Right renal cortex interstitium (tissue), 3 donors: Measurements from ENCODE around the gene CXCL5. TPM values are rescaled to one million over a fixed set of nuclear protein-coding genes. Genes with fewer than 3 reads are reported as not detected.

Experiments
- DNase-seq, 3 donors: peaks; one replicate each; pipeline ENCODE4 v3.0.0-alpha.2; 2013; ENCODE audit warnings: low read depth in 3 of 3, low spot score in 2 of 3
- polyA plus RNA-seq, 3 donors: library from polyadenylated mRNA; unstranded; fragments of 120-200 nt; gene quantifications; one replicate each; pipeline ENCODE4 v1.2.1, GENCODE V29; 2013; ENCODE audit not compliant: insufficient read length in 3 of 3

Gene CXCL5
- under 1 TPM in 2 of 3 donors, not detected in 1; 0.11 to 0.17 TPM for polyA plus RNA-seq

- no peak for DNase-seq
Measured at GRCh38 chr4:73998040-73999011, at the start of gene CXCL5. TSS of gene CXCL5 (minus strand) at chr4:73998677. CDS start at chr4:73998581, 96 bp downstream.

GRCh38 chr4:74047152-74047551, 48.7 kb upstream of the CXCL5 start:
- DNase-seq = no peak

DNA sequence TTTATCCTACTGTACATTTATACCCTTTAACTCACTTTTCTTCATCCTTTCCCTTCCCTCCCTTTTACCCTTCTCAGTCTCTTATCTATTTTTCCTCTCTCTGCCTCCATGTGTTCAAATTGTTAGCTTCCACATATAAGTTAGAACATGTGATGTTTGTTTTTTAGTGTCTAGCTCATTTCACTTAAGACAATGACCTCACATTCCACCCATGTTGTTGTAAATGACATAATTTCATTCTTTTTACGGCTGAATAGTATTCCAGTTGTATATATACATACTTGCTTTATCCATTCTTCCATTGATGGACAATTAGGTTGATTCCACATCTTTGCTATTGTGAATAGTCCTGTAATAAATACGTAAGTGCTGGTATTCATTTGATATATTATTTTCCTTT, 47.3 kb upstream of the CXCL5 start:
- no peak for DNase-seq

- DNase-seq = no peak
Measured at GRCh38 chr4:74045247-74045646, 46.8 kb upstream of the CXCL5 start.

GRCh38 chr4:74044677-74045076, 46.2 kb upstream of the CXCL5 start:
- no peak for DNase-seq

- DNase-seq = no peak
Measured at GRCh38 chr4:74042681-74043080, 44.2 kb upstream of the CXCL5 start.

- DNase-seq = no peak
Measured at GRCh38 chr4:74041418-74041817, 42.9 kb upstream of the CXCL5 start.

GRCh38 chr4:74039315-74039763, 40.9 kb upstream of the CXCL5 start:
- DNase-seq = no peak

DNA sequence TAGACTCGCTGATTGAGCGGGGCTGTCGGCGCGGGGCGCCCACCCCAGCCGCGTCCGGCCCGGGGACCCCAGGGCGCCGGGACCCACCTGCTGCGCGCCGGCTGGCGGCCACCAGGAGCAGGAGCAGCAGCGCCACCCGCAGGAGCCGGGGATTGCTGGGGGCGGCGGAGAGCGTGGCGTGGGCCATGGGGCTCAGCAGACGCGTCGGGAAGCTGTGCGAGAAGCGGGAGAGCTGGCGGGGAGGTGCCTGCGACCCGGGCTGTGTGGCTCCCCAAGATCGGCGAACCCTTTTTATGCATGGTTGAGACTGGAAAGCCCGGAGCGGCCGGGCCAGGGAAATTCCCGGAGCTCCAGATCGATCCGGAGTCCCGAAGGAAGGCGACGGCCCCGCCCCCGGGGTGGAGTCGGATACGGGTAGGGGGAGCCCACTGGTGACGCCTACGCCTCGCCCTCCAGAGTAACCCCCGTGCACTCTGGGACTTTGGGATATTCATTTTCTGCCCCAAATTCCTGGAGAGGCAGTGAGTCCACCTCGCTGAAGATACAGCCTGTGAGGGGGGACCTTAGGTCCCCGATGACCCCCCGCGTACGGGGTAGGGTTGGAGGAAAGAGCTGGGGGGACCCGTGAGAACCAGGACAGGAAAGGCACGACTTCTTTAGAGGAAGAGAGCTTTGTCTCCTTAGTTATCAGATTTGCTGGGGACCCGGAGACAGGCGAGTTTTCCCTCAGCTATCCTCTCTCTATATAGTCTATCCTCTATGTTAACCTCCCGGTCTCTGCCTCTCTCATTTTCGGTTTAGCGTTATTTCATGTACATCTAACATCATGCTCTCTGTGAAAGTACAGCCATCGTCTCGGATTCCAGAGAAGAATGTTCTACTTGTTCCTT, 40.2 kb upstream of the CXCL5 start, which contains the start of gene CXCL3:
CXCL3 (minus strand) TSS at position 265 of the 890 bp plus-strand sequence; CDS start at position 187, 78 bp downstream.
- DNase-seq = peak in 2 of 3 donors; percentile 15 to 16

DNA sequence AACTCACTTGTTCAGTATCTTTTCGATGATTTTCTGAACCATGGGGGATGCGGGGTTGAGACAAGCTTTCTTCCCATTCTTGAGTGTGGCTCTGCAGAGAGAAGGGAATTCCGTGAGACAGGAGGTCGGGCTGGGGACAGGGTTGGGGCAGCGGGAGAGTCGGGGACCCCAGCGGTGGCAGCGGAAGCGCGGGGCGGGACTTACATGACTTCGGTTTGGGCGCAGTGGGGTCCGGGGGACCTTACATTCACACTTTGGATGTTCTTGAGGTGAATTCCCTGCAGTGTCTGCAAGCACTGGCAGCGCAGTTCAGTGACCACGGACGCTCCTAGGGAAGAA, 39.6 kb upstream of the CXCL5 start:
- DNase-seq = no peak

- no peak for DNase-seq
Measured at GRCh38 chr4:74037076-74037955, 38.8 kb upstream of the CXCL5 start.

DNA sequence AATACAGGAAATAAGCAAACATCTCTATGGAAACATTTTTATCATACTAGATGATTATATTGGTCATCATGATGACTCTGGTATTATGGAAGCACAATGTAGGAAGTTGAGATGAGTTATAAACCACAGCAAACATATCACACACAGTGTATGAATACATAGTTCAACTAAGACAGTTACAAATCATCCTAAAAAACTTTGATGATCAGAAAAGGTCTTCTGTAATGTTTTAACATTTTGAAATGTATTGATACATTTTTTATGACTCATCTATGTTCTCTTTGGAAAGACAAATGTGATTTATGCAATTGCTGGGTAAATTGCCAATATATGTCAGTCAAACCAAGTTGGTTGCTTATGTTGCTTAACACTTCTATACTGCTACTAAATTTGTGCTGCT, 35.3 kb upstream of the CXCL5 start:
- no peak for DNase-seq

GRCh38 chr4:74032064-74032463, 33.6 kb upstream of the CXCL5 start:
- no peak for DNase-seq

- DNase-seq = no peak
Measured at GRCh38 chr4:74031576-74031975, 33.1 kb upstream of the CXCL5 start.

GRCh38 chr4:74030285-74030684, 31.8 kb upstream of the CXCL5 start:
- DNase-seq = no peak

- DNase-seq = no peak
Measured at GRCh38 chr4:74028504-74028903, 30.0 kb upstream of the CXCL5 start.

GRCh38 chr4:74023709-74024108, 25.2 kb upstream of the CXCL5 start:
- DNase-seq = no peak

GRCh38 chr4:74021601-74022000, 23.1 kb upstream of the CXCL5 start:
- DNase-seq = no peak

GRCh38 chr4:74018771-74019170, 20.3 kb upstream of the CXCL5 start:
- no peak for DNase-seq

DNA sequence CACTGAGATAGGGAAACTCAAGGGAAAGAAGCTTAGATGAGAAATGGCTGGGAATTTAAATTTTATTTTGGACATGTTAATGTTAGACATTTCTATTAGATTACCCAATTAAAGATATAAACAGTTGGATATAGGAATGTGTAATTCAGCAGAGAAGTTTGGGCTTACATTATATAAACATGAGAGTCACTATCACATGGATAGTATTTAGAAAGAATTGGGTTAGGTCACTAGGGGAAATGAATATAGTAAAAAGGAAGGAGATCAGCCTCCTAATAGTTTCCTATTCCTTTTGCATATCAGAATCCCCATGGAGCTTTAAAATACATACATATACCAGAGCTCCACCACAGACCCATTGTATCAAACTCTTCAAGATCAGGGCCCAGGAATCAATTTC, 19.6 kb upstream of the CXCL5 start:
- DNase-seq = no peak
